ENCODE results near the gene MTMR10.

The MTMR10 gene

DNA sequence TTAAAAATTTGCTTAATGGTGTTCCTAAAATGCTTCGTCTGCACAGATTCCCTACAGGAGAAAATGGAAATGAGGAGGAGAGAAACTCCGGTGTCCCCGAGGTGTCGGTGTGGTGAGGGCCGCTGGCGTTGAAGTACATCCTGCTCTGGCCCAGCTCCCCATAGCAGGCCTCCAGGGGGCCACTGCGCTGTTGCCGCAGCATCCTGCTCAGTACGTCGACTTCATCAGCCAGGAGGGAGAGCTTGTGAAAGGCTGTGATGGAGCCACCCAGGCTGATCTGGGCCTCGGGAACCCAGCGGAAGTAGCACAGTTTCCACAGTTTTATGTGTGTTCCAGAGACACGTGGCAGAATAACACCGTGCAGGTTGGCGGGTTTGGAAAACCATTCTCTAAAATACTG lies 49.9 kb downstream of the MTMR10 start:
- H3K4me3 ChIP-seq (ENCODE audit: low read depth, low read length), result no peak overlapping the region
- TF ChIP-seq, protein P1, sequence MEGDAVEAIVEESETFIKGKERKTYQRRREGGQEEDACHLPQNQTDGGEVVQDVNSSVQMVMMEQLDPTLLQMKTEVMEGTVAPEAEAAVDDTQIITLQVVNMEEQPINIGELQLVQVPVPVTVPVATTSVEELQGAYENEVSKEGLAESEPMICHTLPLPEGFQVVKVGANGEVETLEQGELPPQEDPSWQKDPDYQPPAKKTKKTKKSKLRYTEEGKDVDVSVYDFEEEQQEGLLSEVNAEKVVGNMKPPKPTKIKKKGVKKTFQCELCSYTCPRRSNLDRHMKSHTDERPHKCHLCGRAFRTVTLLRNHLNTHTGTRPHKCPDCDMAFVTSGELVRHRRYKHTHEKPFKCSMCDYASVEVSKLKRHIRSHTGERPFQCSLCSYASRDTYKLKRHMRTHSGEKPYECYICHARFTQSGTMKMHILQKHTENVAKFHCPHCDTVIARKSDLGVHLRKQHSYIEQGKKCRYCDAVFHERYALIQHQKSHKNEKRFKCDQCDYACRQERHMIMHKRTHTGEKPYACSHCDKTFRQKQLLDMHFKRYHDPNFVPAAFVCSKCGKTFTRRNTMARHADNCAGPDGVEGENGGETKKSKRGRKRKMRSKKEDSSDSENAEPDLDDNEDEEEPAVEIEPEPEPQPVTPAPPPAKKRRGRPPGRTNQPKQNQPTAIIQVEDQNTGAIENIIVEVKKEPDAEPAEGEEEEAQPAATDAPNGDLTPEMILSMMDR (IDR thresholded peaks at IDR 0.05; ENCODE audit: low read depth, low read length), result no peak
- in situ Hi-C loops (cut with HindIII; ENCODE audit: low sequenced_read_pairs), result no loop called here
- no peak for DNase-seq (ENCODE audit: low read depth, low spot score)

DNA sequence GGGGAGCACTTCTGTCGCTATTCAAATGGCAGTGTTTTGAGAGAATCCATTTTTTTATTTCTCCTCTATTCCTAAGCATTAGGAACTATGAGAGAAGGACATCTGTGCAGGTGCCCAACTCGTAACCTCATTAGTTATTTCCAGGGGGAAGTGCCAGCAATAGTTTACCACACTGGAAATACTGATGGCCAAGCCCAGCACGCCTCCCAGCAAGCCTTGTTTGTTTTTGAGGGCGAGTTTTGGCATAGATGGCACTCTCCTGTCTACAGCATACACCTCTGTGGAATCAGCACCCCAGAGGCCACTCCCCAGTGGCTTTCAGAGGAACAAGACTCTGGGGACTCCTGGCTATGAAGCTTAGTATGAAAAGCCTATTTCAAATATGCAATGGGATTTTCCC lies 51.1 kb downstream of the MTMR10 start:
- DNase-seq (ENCODE audit: low read depth, low spot score), result no peak
- in situ Hi-C loops (cut with HindIII; ENCODE audit: low sequenced_read_pairs), result no loop called here
- TF ChIP-seq, protein P1 (IDR thresholded peaks at IDR 0.05; ENCODE audit: low read depth, low read length), result no peak

DNA sequence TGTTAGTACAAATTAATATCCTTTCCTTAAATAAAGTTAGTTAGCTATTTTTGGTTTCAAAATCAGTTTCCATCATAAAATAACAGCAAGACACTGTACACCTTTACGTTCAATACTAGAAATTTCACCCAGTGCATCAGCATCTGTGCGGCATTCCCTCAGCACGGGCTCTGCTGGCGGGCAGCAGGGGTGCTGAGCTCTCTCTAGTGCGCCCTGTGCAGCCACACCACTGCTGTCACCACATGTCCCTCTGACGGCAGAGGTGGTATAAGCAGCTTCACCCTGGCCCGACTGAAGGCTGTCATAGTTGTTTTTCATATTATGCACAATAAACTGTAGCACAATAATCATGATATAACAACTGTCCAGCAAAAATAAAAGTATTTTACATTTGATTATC lies 52.3 kb downstream of the MTMR10 start:
- TF ChIP-seq, protein P1 (IDR thresholded peaks at IDR 0.05; ENCODE audit: low read depth, low read length), result no peak
- no peak overlapping the region for H3K4me3 ChIP-seq (ENCODE audit: low read depth, low read length)
- DNase-seq (ENCODE audit: low read depth, low spot score), result no peak
- in situ Hi-C loops (cut with HindIII; ENCODE audit: low sequenced_read_pairs), result no loop called here

More for the DNA sequence above, 51.1 kb downstream of the MTMR10 start:
- no peak overlapping the region for H3K4me3 ChIP-seq (ENCODE audit: low read depth, low read length)

DNA sequence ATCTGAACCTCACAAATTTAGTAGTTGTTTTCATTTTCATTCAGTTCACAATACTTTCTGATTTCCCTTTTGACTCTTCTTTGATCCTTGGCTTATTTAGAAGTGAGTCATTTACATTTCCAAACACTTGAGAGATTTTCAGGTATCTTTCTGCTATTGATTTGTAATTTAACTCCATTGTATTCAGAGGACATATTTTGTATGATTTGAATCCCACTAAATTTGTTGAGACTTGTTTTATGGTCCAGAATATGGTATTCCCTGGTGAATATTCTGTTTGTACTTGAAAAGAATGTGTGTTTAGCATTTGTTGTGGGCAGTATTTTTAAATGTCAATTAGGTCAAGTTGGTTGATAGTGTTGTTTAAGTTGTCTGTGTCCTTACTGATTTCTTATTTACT lies 58.1 kb downstream of the MTMR10 start:
- no peak for DNase-seq (ENCODE audit: low read depth, low spot score)
- TF ChIP-seq, protein P1 (IDR thresholded peaks at IDR 0.05; ENCODE audit: low read depth, low read length), result no peak
- in situ Hi-C loops (cut with HindIII; ENCODE audit: low sequenced_read_pairs), result no loop called here
- H3K4me3 ChIP-seq (ENCODE audit: low read depth, low read length), result no peak overlapping the region

DNA sequence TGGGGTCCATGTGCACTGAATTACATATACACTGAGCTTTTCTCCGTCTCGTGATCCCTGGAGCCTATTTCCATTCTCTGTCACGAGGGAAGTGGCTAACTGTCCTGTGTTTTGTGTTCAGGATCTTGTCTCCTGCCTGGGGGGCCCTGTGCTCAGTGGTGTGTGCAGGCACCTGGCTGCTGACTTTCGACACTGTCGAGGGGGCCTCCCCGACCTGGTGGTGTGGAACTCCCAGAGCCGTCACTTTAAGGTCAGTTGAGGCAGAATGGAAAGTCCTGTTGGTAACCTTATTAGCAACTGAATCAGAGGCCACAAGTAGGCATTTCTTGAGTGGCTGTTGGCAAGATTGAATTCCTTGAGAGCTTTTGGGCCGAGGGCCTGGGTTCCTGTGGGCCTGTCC lies 61.0 kb downstream of the MTMR10 start:
- DNase-seq (ENCODE audit: low read depth, low spot score), result no peak
- TF ChIP-seq, protein P1 (IDR thresholded peaks at IDR 0.05; ENCODE audit: low read depth, low read length), result no peak
- in situ Hi-C loops (cut with HindIII; ENCODE audit: low sequenced_read_pairs), result no loop called here

DNA sequence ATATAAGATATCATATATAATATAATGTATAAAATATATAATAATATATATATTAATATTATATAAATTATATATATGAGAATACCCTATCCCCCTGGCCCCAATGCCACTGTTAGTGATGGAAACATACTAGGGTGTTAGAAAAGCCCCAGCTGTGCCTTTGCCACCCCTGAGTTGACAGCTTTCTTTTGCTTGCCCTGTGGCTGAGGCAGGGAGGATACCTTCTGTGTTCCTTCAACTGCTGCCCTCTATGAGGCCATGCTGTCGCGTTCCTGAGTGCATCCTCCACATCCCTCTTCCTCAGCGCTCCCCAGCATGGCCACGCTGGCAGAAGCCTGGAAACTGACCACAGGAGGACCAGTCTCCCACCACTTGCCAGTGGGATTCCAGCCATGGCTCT lies 61.4 kb downstream of the MTMR10 start:
- in situ Hi-C loops (cut with HindIII; ENCODE audit: low sequenced_read_pairs), result no loop called here
- H3K4me3 ChIP-seq (ENCODE audit: low read depth, low read length), result no peak overlapping the region
- TF ChIP-seq, protein P1 (IDR thresholded peaks at IDR 0.05; ENCODE audit: low read depth, low read length), result no peak
- no peak for DNase-seq (ENCODE audit: low read depth, low spot score)

More for the DNA sequence above, 61.0 kb downstream of the MTMR10 start:
- H3K4me3 ChIP-seq (ENCODE audit: low read depth, low read length), result no peak overlapping the region
